Ishikawa (cell line): ENCODE data around the gene PBX4.

Experiments used
- CEBPB ChIP-seq: IDR thresholded peaks from 2 replicates; pipeline ENCODE4 v1.6.1; 2012
- CREB1 ChIP-seq: IDR thresholded peaks from 2 replicates; pipeline ENCODE4 v1.6.1; 2012; ENCODE audit warnings: low read depth
- EGR1 ChIP-seq: IDR thresholded peaks from 2 replicates; pipeline ENCODE4 v1.6.1; 2012
- EP300 ChIP-seq: IDR thresholded peaks from 2 replicates; pipeline ENCODE4 v1.6.1; 2012; ENCODE audit warnings: borderline replicate concordance
- FOXM1 ChIP-seq: IDR thresholded peaks from 2 replicates; pipeline ENCODE4 v1.6.1; 2012; ENCODE audit warnings: low read depth, borderline replicate concordance
- NFIC ChIP-seq: IDR thresholded peaks from 2 replicates; pipeline ENCODE4 v1.6.1; 2012
- RAD21 ChIP-seq: IDR thresholded peaks from 2 replicates; pipeline ENCODE4 v1.6.1; 2012; ENCODE audit warnings: low read depth
- REST ChIP-seq: IDR thresholded peaks from 2 replicates; pipeline ENCODE4 v1.6.1; 2012; ENCODE audit warnings: low read depth, mild to moderate bottlenecking
- TAF1 ChIP-seq: IDR thresholded peaks from 2 replicates; pipeline ENCODE4 v1.6.1; 2012; ENCODE audit warnings: low read depth, mild to moderate bottlenecking
- TCF12 ChIP-seq: IDR thresholded peaks from 2 replicates; pipeline ENCODE4 v1.6.1; 2012; ENCODE audit warnings: low read depth
- TEAD4 ChIP-seq: IDR thresholded peaks from 2 replicates; pipeline ENCODE4 v1.6.1; 2012
- YY1 ChIP-seq: IDR thresholded peaks from 2 replicates; pipeline ENCODE4 v1.6.1; 2012; ENCODE audit warnings: low read depth
- ZBTB7A ChIP-seq: IDR thresholded peaks from 2 replicates; pipeline ENCODE4 v1.6.1; 2012; ENCODE audit warnings: low read depth
- TF ChIP-seq, protein P1 (sequence below): IDR thresholded peaks from 2 replicates; pipeline ENCODE4 v1.6.1; 2012
- TF ChIP-seq, protein P2 (sequence below): IDR thresholded peaks from 2 replicates; pipeline ENCODE4 v1.6.1; 2012

PBX4 gene

GRCh38 chr19:19567391-19567790 is 51.1 kb downstream of the PBX4 start:
- TF ChIP-seq EP300 (no peak), NFIC (no peak), ZBTB7A (no peak), EGR1 (no peak), CEBPB (no peak), FOXM1 (no peak), TEAD4 (no peak), REST (no peak), CREB1 (no peak), YY1 (no peak), RAD21 (no peak), TAF1 (no peak), TCF12 (no peak)
- TF ChIP-seq, protein P1, sequence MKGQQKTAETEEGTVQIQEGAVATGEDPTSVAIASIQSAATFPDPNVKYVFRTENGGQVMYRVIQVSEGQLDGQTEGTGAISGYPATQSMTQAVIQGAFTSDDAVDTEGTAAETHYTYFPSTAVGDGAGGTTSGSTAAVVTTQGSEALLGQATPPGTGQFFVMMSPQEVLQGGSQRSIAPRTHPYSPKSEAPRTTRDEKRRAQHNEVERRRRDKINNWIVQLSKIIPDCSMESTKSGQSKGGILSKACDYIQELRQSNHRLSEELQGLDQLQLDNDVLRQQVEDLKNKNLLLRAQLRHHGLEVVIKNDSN, result no peak
- TF ChIP-seq, protein P2, sequence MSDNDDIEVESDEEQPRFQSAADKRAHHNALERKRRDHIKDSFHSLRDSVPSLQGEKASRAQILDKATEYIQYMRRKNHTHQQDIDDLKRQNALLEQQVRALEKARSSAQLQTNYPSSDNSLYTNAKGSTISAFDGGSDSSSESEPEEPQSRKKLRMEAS, result no peak

DNA sequence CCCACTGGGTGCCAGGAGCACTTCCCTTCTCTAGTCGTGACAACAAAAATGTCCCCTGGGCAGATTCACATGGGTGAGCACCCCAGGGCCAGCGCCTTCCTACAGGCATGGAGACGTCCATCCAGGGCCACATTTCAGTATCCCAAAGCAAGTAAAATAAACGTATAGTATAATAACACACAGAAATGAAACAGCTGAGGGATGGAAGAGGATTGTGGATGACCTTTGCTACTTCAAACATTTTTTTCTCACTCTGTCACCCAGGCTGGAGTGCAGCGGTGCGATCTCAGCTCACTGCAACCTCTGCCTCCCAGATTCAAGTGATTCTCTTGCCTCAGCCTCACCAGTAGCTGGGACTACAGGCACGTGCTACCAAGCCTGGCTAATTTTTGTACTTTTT is 52.2 kb downstream of the PBX4 start:
- TF ChIP-seq, protein P1, result no peak
- TF ChIP-seq RAD21 (no peak), REST (no peak), EGR1 (no peak), EP300 (no peak), TEAD4 (no peak), ZBTB7A (no peak), CEBPB (no peak), YY1 (no peak), TAF1 (no peak), CREB1 (no peak), TCF12 (no peak), NFIC (no peak), FOXM1 (no peak)
- TF ChIP-seq, protein P2, result no peak

DNA sequence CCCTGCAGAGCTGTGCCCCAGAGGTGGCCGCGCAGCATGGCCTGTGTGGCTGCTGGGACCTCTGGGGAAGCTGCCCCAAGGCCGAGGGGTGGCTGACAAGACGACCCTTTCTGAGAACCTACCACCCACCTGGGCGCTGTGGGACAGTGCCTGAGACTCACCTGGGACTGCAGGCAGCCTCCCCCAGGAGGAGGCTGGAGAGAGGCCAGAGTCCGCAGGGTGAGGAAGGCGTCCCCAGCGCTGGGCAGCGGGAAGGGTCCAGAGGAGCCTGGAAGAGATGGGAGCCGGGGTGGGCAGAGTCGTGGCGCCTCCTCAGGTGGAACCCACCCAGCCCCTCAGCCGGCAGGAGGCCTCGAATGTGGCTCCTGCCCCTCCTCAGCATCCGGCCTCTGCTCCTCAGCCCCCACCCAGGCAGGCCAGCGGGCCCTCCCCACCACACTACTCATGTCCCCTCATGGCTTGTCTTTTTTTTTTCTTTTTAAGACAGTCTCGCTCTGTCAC is 55.1 kb downstream of the PBX4 start:
- TF ChIP-seq RAD21, result no peak
- no peak for TF ChIP-seq YY1
- TF ChIP-seq REST, result no peak
- no peak for TF ChIP-seq CEBPB
- TF ChIP-seq, protein P1, result no peak
- no peak for TF ChIP-seq TCF12
- TF ChIP-seq FOXM1, result no peak
- TF ChIP-seq TEAD4, result no peak
- no peak for TF ChIP-seq CREB1
- TF ChIP-seq EP300, result no peak

- no peak for TF ChIP-seq FOXM1
- no peak for TF ChIP-seq TAF1
- TF ChIP-seq TEAD4, result no peak
- no peak for TF ChIP-seq CEBPB
- no peak for TF ChIP-seq CREB1
- TF ChIP-seq EP300, result no peak
- TF ChIP-seq TCF12, result no peak
- no peak for TF ChIP-seq ZBTB7A
These were observed 55.7 kb downstream of the PBX4 start for GRCh38 chr19:19562665-19563347.
